Measurements from ENCODE around the gene MED13L.
"Not testable (repeated sequence)": the region's sequence is repeated elsewhere in the genome, so short reads cannot be mapped to it uniquely, and the experiment has no call there.

The MED13L gene

GRCh38 chr12:116241157-116241759 is 36.2 kb downstream of the MED13L start:
- H3K4me3 ChIP-seq (ENCODE audit: low read depth, low read length), result no peak overlapping the region
- no peak for TF ChIP-seq CTCF (IDR thresholded peaks at IDR 0.05; ENCODE audit: borderline replicate concordance, insufficient read depth, low read depth, low read length)

- not testable (repeated sequence) for H3K4me3 ChIP-seq (ENCODE audit: low read depth, low read length)
These were observed 38.8 kb downstream of the MED13L start for GRCh38 chr12:116238570-116239119.

GRCh38 chr12:116238149-116238548 is 39.3 kb downstream of the MED13L start:
- no peak for TF ChIP-seq CTCF (IDR thresholded peaks at IDR 0.05; ENCODE audit: borderline replicate concordance, insufficient read depth, low read depth, low read length)
- H3K4me3 ChIP-seq (ENCODE audit: low read depth, low read length), result no peak overlapping the region

DNA sequence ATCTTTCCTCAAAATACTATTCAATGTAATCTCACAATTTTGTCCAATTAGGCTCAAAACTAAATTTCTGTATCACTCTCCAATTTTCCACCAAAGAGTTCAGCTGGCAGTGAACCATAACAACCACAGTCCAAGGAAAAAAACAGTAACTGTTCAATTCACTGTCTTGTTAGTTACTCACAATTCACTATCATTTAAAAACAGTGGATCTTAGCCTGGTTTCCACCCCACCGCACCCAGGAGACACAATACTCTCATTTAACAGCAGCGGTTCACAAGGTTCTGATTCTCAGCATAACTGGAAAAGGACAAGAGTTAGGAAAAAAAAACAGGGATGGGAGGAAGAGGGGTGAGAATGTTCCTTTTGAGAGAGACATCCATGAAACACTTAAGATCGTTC is 40.5 kb downstream of the MED13L start:
- no peak overlapping the region for H3K4me3 ChIP-seq (ENCODE audit: low read depth, low read length)
- TF ChIP-seq CTCF (IDR thresholded peaks at IDR 0.05; ENCODE audit: borderline replicate concordance, insufficient read depth, low read depth, low read length), result no peak

DNA sequence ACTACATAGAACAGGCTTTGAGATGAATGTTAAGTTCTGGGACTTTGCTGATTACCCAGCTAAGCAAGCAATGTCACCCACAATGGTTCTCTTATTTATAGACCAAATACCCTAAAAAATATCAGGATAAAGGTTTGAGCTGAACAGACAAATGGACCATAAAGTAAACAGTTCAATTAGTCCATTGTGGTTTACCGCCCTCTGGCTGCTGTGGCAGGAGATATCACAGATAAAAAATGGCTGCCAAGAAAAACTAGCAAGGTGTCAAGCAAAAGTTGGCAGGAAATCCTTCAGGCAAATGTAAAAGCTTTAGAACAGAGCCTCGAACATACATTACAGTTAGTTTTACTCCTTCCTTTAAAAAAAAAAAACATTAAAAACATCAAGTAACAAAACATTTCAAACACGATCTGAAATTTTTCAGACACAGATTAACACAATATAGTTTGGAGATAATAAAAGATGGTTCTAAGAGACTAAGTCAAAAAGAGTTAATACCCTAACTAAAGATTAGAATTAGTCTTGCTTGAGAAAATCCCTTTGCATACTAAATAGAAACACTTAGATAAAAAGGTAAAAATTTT is 41.3 kb downstream of the MED13L start:
- no peak overlapping the region for H3K4me3 ChIP-seq (ENCODE audit: low read depth, low read length)
- TF ChIP-seq CTCF (IDR thresholded peaks at IDR 0.05; ENCODE audit: borderline replicate concordance, insufficient read depth, low read depth, low read length), result peak; percentile 46; the same call in 1 of the 2 replicates

- H3K4me3 ChIP-seq (ENCODE audit: low read depth, low read length), result not testable (repeated sequence)
These were observed 43.3 kb downstream of the MED13L start for GRCh38 chr12:116234148-116234547.

GRCh38 chr12:116233669-116234068 is 43.8 kb downstream of the MED13L start:
- no peak overlapping the region for H3K4me3 ChIP-seq (ENCODE audit: low read depth, low read length)
- TF ChIP-seq CTCF (IDR thresholded peaks at IDR 0.05; ENCODE audit: borderline replicate concordance, insufficient read depth, low read depth, low read length), result no peak

- H3K4me3 ChIP-seq (ENCODE audit: low read depth, low read length), result no peak overlapping the region
- no peak for TF ChIP-seq CTCF (IDR thresholded peaks at IDR 0.05; ENCODE audit: borderline replicate concordance, insufficient read depth, low read depth, low read length)
These were observed 49.7 kb downstream of the MED13L start for GRCh38 chr12:116227811-116228210.
